NB4 (cell line): Measurements from ENCODE around the gene ALDOB.

Source experiments
- MYC ChIP-seq: IDR thresholded peaks from 2 replicates; pipeline ENCODE4 v1.6.1; 2011; ENCODE audit warnings: low read depth, low read length
- POLR2A ChIP-seq: IDR thresholded peaks from 2 replicates; pipeline ENCODE4 v1.6.1; 2011; ENCODE audit warnings: mild to moderate bottlenecking; ENCODE audit not compliant: insufficient read length; ENCODE audit errors: extremely low read depth
- TF ChIP-seq, protein P1 (sequence below): IDR thresholded peaks from one replicate; pipeline ENCODE4 v1.5.1; 2012; ENCODE audit warnings: low read depth, low read length
- TF ChIP-seq, protein P2 (sequence below): IDR thresholded peaks from 2 replicates; pipeline ENCODE4 v1.6.1; 2011; ENCODE audit warnings: low read depth, low read length

DNA sequence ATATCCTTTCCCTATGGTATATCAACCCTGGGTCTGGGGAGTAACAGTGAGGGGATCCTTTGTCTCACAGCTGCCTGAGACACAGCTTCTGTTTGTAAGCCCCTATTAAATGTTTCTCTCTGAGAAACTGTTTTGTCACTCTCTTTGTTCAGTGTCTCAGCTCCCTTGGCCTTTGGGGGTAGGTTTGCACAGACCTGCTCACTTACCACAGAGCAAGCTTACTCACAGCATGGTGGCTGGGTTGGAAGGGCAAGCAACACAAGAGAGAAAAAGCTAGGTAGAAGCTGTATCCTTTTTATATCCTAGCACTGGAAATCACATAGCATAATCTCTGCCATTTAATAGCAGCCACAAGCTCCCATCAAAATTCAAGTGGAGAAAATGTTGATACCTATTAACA is 55.3 kb downstream of the ALDOB start:
- TF ChIP-seq, protein P1, sequence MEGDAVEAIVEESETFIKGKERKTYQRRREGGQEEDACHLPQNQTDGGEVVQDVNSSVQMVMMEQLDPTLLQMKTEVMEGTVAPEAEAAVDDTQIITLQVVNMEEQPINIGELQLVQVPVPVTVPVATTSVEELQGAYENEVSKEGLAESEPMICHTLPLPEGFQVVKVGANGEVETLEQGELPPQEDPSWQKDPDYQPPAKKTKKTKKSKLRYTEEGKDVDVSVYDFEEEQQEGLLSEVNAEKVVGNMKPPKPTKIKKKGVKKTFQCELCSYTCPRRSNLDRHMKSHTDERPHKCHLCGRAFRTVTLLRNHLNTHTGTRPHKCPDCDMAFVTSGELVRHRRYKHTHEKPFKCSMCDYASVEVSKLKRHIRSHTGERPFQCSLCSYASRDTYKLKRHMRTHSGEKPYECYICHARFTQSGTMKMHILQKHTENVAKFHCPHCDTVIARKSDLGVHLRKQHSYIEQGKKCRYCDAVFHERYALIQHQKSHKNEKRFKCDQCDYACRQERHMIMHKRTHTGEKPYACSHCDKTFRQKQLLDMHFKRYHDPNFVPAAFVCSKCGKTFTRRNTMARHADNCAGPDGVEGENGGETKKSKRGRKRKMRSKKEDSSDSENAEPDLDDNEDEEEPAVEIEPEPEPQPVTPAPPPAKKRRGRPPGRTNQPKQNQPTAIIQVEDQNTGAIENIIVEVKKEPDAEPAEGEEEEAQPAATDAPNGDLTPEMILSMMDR, result no peak
- no peak for TF ChIP-seq MYC
- TF ChIP-seq, protein P2, sequence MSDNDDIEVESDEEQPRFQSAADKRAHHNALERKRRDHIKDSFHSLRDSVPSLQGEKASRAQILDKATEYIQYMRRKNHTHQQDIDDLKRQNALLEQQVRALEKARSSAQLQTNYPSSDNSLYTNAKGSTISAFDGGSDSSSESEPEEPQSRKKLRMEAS, result no peak
- TF ChIP-seq POLR2A, result no peak
